Ascending aorta (tissue), 1 donor: ENCODE measurements around the gene MRPL52. TPM values are rescaled to one million over a fixed set of nuclear protein-coding genes. Genes with fewer than 3 reads are reported as not detected.

Experiments used
- total RNA-seq: library from RNA; depleted of rRNA; stranded (reverse); fragments of >200 nt; gene quantifications from one replicate; pipeline ENCODE4 v1.1.0, GENCODE V29; 2016

Gene MRPL52
- total RNA-seq, 1 donor from 2014 or later: 6.6 TPM

Other genes with a start within 250 kb of the MRPL52 start
- gene DAD1, start 240.7 kb upstream of the MRPL52 start, total RNA-seq: 186 TPM
- gene ABHD4, start 231.6 kb upstream of the MRPL52 start, total RNA-seq: 33.5 TPM
- not detected for gene OR6J1, start 185.5 kb upstream of the MRPL52 start, total RNA-seq
- gene OXA1L, start 63.2 kb upstream of the MRPL52 start, total RNA-seq: 68.3 TPM
- gene SLC7A7, start 14.5 kb upstream of the MRPL52 start, total RNA-seq: 7.6 TPM
- 178 TPM for gene MMP14, start 6.7 kb downstream of the MRPL52 start, total RNA-seq
- gene LRP10, start 41.9 kb downstream of the MRPL52 start, total RNA-seq: 214 TPM
- 1.9 TPM for gene REM2, start 53.3 kb downstream of the MRPL52 start, total RNA-seq
- 113 TPM for gene RBM23, start 89.3 kb downstream of the MRPL52 start, total RNA-seq
- gene PRMT5, start 99.5 kb downstream of the MRPL52 start, total RNA-seq: 118 TPM
- gene HAUS4, start 127.2 kb downstream of the MRPL52 start, total RNA-seq: 61.8 TPM
- 11.6 TPM for gene AJUBA, start 152.7 kb downstream of the MRPL52 start, total RNA-seq
- gene C14orf93, start 180.3 kb downstream of the MRPL52 start, total RNA-seq: 7.1 TPM
- 62.7 TPM for gene PSMB5, start 205.0 kb downstream of the MRPL52 start, total RNA-seq
- not detected for gene PSMB11, start 212.3 kb downstream of the MRPL52 start, total RNA-seq
- gene CDH24, start 227.6 kb downstream of the MRPL52 start, total RNA-seq: 5.9 TPM